Esophagus muscularis mucosa (tissue), 3 donors: ENCODE results near the gene JMJD1C.

ENCODE experiments used
- CTCF ChIP-seq, 3 experiments: fragments of 200-600 bp in 2 of 3; fragments of 450-650 bp in 1 of 3; sonication (generic) in 2 of 3; IDR thresholded peaks; one replicate each; pipeline ENCODE4 v1.5.1; 2017 to 2019; ENCODE audit warnings: antibody characterized with exemption in 3 of 3, mild to moderate bottlenecking in 2 of 3, moderate library complexity in 1 of 3
- POLR2AphosphoS5 ChIP-seq, 2 donors: sonication (generic); formaldehyde crosslinking; IDR thresholded peaks; one replicate each; pipeline ENCODE4 v1.6.1; 2017; ENCODE audit warnings: antibody characterized with exemption in 2 of 2

- TF ChIP-seq CTCF (IDR thresholded peaks at IDR 0.05) (no peak), POLR2AphosphoS5 (IDR thresholded peaks at IDR 0.05) (no peak)
These were observed 333.1 kb downstream of the JMJD1C start for GRCh38 chr10:63132651-63133055.
